ENCODE results near the gene PC. TPM values are rescaled to one million over a fixed set of nuclear protein-coding genes. Genes with fewer than 3 reads are reported as not detected.

The PC gene
- total RNA-seq, 4 donors from 2014 or later: 4.7 to 7.0 (median 5.6) TPM

GRCh38 chr11:66902486-66903177, 55.6 kb downstream of the PC start:
- WGBS, 2 donors (ENCODE audit: low coverage in 1 of 2): 22 to 84% methylated on average over 1 to 5 of the region's 15 CpGs
- Histone ChIP-seq H3K27ac (no peak overlapping the region), H3K27me3 (no peaks in the 10 kb centered on the region), H3K9me3 (no peaks in the 10 kb centered on the region), H3K4me3 (no peak overlapping the region), H3K36me3 (no peaks in the 10 kb centered on the region), H3K4me1 (peaks cover 0 to 19% (median 0%) of the 10 kb centered on the region in 3 donors)
- TF ChIP-seq POLR2AphosphoS5 (IDR thresholded peaks at IDR 0.05) (no peak), POLR2A (IDR thresholded peaks at IDR 0.05) (no peak), CTCF (IDR thresholded peaks at IDR 0.05) (no peak), EP300 (IDR thresholded peaks at IDR 0.05) (no peak)
- no peak for ATAC-seq

GRCh38 chr11:66901964-66902390, 56.2 kb downstream of the PC start:
- WGBS, 2 donors (ENCODE audit: low coverage in 1 of 2): 89 to 100% methylated on average over 4 to 6 of the region's 7 CpGs

GRCh38 chr11:66894141-66894540, 64.0 kb downstream of the PC start:
- WGBS, 2 donors (ENCODE audit: low coverage in 1 of 2): 80 to 84% methylated on average over 1 to 2 of the region's 2 CpGs
- no peak for ATAC-seq
- no peak for TF ChIP-seq POLR2AphosphoS5 (IDR thresholded peaks at IDR 0.05)
- no peak for TF ChIP-seq POLR2A (IDR thresholded peaks at IDR 0.05)
- no peak for TF ChIP-seq EP300 (IDR thresholded peaks at IDR 0.05)
- no peak for TF ChIP-seq CTCF (IDR thresholded peaks at IDR 0.05)
- H3K27me3 ChIP-seq: no peaks in the 10 kb centered on the region
- no peaks in the 10 kb centered on the region for H3K9me3 ChIP-seq
- H3K4me1 ChIP-seq: no peaks in the 10 kb centered on the region
- no peaks in the 10 kb centered on the region for H3K36me3 ChIP-seq
- no peak overlapping the region for H3K4me3 ChIP-seq
- H3K27ac ChIP-seq: no peak overlapping the region

More at GRCh38 chr11:66901964-66902390, 56.2 kb downstream of the PC start:
- Histone ChIP-seq H3K9me3 (no peaks in the 10 kb centered on the region), H3K4me3 (no peak overlapping the region), H3K36me3 (no peaks in the 10 kb centered on the region), H3K4me1 (peaks cover 0 to 13% (median 0%) of the 10 kb centered on the region in 3 donors), H3K27me3 (no peaks in the 10 kb centered on the region), H3K27ac (no peak overlapping the region)
- ATAC-seq: no peak
- TF ChIP-seq EP300 (IDR thresholded peaks at IDR 0.05) (no peak), CTCF (IDR thresholded peaks at IDR 0.05) (no peak), POLR2AphosphoS5 (IDR thresholded peaks at IDR 0.05) (no peak), POLR2A (IDR thresholded peaks at IDR 0.05) (no peak)

GRCh38 chr11:66892911-66893310, 65.3 kb downstream of the PC start:
- 36 to 63% methylated on average over 4 to 5 of the region's 6 CpGs for WGBS, 2 donors (ENCODE audit: low coverage in 1 of 2)
- Histone ChIP-seq H3K4me1 (no peaks in the 10 kb centered on the region), H3K27ac (no peak overlapping the region), H3K36me3 (no peaks in the 10 kb centered on the region), H3K27me3 (no peaks in the 10 kb centered on the region), H3K4me3 (no peak overlapping the region), H3K9me3 (no peaks in the 10 kb centered on the region)
- ATAC-seq: no peak
- TF ChIP-seq POLR2A (IDR thresholded peaks at IDR 0.05) (no peak), POLR2AphosphoS5 (IDR thresholded peaks at IDR 0.05) (no peak), EP300 (IDR thresholded peaks at IDR 0.05) (no peak), CTCF (IDR thresholded peaks at IDR 0.05) (no peak)
